Measurements from ENCODE around the gene PPIL1.

DNA sequence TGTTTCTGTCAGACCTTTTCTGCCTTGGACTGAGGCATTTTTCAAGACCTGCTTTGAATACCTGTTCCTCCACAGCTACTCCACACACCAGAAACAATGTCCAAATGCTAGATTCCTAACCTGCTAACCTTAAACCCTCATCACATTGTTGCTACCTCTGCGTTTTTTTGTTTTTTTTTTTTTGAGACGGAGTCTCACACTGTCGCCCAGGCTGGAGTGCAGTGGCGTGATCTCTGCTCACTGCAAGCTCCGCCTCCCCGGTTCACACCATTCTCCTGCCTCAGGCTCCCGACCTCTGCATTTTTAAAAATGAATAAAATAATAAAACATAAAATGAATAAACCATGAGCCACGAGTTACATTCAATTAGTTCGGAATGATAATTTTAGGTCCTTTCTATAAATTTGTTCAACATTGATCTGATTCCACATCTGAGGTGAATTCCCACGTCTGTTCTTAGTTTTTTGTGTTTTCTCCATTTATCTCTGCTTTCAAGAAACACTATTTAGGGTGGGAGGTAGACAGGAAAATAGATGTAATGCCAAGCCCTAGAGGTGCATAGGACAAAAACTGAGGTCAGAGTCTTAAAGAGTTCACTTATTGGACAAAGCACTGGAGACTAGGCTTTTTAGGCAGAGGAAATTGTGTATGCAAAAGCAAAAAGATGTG, 12.5 kb upstream of the PPIL1 start:
- TF ChIP-seq, protein P1, sequence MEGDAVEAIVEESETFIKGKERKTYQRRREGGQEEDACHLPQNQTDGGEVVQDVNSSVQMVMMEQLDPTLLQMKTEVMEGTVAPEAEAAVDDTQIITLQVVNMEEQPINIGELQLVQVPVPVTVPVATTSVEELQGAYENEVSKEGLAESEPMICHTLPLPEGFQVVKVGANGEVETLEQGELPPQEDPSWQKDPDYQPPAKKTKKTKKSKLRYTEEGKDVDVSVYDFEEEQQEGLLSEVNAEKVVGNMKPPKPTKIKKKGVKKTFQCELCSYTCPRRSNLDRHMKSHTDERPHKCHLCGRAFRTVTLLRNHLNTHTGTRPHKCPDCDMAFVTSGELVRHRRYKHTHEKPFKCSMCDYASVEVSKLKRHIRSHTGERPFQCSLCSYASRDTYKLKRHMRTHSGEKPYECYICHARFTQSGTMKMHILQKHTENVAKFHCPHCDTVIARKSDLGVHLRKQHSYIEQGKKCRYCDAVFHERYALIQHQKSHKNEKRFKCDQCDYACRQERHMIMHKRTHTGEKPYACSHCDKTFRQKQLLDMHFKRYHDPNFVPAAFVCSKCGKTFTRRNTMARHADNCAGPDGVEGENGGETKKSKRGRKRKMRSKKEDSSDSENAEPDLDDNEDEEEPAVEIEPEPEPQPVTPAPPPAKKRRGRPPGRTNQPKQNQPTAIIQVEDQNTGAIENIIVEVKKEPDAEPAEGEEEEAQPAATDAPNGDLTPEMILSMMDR (conservative IDR thresholded peaks at IDR 0.05; ENCODE audit: low read depth, low read length), result no peak
- no peak for TF ChIP-seq EZH2 (IDR thresholded peaks at IDR 0.05; ENCODE audit: borderline replicate concordance, low read depth, low read length, poor library complexity, severe bottlenecking)
